ENCODE results near the gene RDH13.

DNA sequence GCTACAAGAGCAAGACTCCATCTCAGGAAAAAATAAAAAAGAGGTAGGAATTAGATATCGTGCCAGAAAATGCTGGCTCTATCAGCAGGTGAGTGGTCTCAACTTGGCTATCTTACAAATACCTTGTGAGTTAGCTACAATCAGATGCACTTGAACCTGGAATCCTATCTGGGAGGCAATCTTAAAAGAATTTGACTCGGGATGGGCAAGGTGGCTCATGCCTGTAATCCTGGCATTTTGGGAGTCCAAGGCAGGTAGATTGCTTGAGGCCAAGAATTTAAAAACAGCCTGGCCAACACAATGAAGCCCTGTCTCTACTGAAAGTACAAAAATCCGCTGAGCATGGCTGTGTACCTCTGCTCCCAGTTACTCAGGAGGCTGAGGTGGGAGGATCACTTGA, 67.4 kb downstream of the RDH13 start:
- TF ChIP-seq, protein P1, sequence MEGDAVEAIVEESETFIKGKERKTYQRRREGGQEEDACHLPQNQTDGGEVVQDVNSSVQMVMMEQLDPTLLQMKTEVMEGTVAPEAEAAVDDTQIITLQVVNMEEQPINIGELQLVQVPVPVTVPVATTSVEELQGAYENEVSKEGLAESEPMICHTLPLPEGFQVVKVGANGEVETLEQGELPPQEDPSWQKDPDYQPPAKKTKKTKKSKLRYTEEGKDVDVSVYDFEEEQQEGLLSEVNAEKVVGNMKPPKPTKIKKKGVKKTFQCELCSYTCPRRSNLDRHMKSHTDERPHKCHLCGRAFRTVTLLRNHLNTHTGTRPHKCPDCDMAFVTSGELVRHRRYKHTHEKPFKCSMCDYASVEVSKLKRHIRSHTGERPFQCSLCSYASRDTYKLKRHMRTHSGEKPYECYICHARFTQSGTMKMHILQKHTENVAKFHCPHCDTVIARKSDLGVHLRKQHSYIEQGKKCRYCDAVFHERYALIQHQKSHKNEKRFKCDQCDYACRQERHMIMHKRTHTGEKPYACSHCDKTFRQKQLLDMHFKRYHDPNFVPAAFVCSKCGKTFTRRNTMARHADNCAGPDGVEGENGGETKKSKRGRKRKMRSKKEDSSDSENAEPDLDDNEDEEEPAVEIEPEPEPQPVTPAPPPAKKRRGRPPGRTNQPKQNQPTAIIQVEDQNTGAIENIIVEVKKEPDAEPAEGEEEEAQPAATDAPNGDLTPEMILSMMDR (IDR thresholded peaks at IDR 0.05) = no peak
- TF ChIP-seq POLR2A (IDR thresholded peaks at IDR 0.05) = no peak

Measured in lower leg skin (tissue), 3 donors.